Fibroblast of mammary gland (primary cell): ENCODE results near the gene IMMT.
"Not testable (repeated sequence)": the region's sequence is repeated elsewhere in the genome, so short reads cannot be mapped to it uniquely, and the experiment has no call there.

Experiments
- DNase-seq: peaks from one replicate; pipeline ENCODE4 v3.0.0-alpha.2; 2010; ENCODE audit warnings: low read depth
- H3K4me3 ChIP-seq: 2 replicates; pipeline ENCODE4 v1.5.1; 2011; ENCODE audit warnings: low read depth, mild to moderate bottlenecking, low read length, moderate library complexity; ENCODE audit not compliant: control insufficient read depth
- CTCF ChIP-seq: conservative IDR thresholded peaks from 2 replicates; pipeline ENCODE4 v1.5.1; 2011; ENCODE audit warnings: low read depth, low read length, inconsistent platforms; ENCODE audit not compliant: control insufficient read depth, insufficient read depth

The IMMT gene

GRCh38 chr2:86232910-86233309 is 37.6 kb upstream of the IMMT start:
- no peak for DNase-seq
- no peak overlapping the region for H3K4me3 ChIP-seq
- no peak for TF ChIP-seq CTCF

- H3K4me3 ChIP-seq: no peak overlapping the region
- TF ChIP-seq CTCF: no peak
- no peak for DNase-seq
Observed at GRCh38 chr2:86232373-86232784, 37.1 kb upstream of the IMMT start.

GRCh38 chr2:86231680-86232372 is 36.6 kb upstream of the IMMT start:
- DNase-seq: no peak
- no peak for TF ChIP-seq CTCF
- no peak overlapping the region for H3K4me3 ChIP-seq

- no peak for TF ChIP-seq CTCF
- DNase-seq: no peak
- no peak overlapping the region for H3K4me3 ChIP-seq
Observed at GRCh38 chr2:86230961-86231360, 35.7 kb upstream of the IMMT start.

GRCh38 chr2:86229221-86229620 is 34.0 kb upstream of the IMMT start:
- no peak overlapping the region for H3K4me3 ChIP-seq
- no peak for TF ChIP-seq CTCF

GRCh38 chr2:86228574-86228973 is 33.3 kb upstream of the IMMT start:
- not testable (repeated sequence) for DNase-seq, H3K4me3 ChIP-seq

More at GRCh38 chr2:86229221-86229620, 34.0 kb upstream of the IMMT start:
- DNase-seq: no peak

- TF ChIP-seq CTCF: no peak
- H3K4me3 ChIP-seq: no peak overlapping the region
- DNase-seq: no peak
Observed at GRCh38 chr2:86227685-86228084, 32.4 kb upstream of the IMMT start.
